SK-N-MC (cell line): ENCODE measurements around the gene TACC2.

Experiments used
- DNase-seq: peaks from one replicate; pipeline ENCODE4 v3.0.0-alpha.2; 2011; ENCODE audit warnings: low read depth, low spot score
- H3K27ac ChIP-seq: fragments of 200-600 bp; sonication (generic); 2 replicates; pipeline ENCODE4 v1.5.1; 2016; ENCODE audit warnings: mixed run types
- H3K36me3 ChIP-seq: fragments of 200-600 bp; sonication (generic); 2 replicates; pipeline ENCODE4 v1.6.1; 2017; ENCODE audit warnings: antibody characterized with exemption, low read length, mixed read lengths; ENCODE audit not compliant: insufficient read depth
- H3K4me3 ChIP-seq: fragments of 200-600 bp; sonication (generic); 2 replicates; pipeline ENCODE4 v1.5.1; 2016
- H3K9ac ChIP-seq: fragments of 200-600 bp; sonication (generic); 2 replicates; pipeline ENCODE4 v1.8.0; 2017; ENCODE audit warnings: mixed run types, mixed read lengths; ENCODE audit not compliant: insufficient read length
- H3K9me3 ChIP-seq: fragments of 200-600 bp; sonication (generic); 2 replicates; pipeline ENCODE4 v1.6.1; 2017; ENCODE audit warnings: low read depth, mild to moderate bottlenecking, antibody characterized with exemption, low read length, moderate library complexity, mixed read lengths
- EZH2 ChIP-seq: fragments of 200-600 bp; sonication (generic); IDR thresholded peaks from one replicate; pipeline ENCODE4 v1.6.1; 2017; ENCODE audit warnings: antibody characterized with exemption
- FOXP2 ChIP-seq: optimal IDR thresholded peaks from 2 replicates; pipeline ENCODE3; 2011; ENCODE audit warnings: mild to moderate bottlenecking, moderate library complexity; ENCODE audit not compliant: insufficient read depth; ENCODE audit errors: extremely low read length, control extremely low read depth
- POLR2AphosphoS5 ChIP-seq: IDR thresholded peaks from 2 replicates; pipeline ENCODE4 v1.6.1; 2012; ENCODE audit warnings: mild to moderate bottlenecking, low read depth, low read length, borderline replicate concordance

Gene TACC2

DNA sequence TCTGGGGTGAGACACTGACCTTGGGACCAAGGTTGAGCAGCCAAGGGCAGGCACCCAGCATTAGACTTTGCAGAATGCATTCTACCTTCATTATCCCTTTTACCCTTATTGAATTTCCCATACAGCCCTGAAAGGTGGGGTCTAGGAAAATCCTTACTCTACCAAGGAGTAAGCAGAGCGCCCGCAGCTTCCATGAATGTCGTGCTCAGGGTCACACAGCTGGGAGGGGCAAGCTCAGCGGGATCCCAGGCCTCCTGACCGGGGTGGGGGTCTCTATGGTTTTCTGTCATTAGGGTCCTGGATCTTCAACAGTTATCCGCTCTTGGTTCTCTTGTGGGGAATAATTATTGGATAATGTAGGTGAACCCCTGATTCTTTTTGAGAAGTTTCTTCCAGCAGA lies 251.4 kb downstream of the TACC2 start:
- DNase-seq: no peak

DNA sequence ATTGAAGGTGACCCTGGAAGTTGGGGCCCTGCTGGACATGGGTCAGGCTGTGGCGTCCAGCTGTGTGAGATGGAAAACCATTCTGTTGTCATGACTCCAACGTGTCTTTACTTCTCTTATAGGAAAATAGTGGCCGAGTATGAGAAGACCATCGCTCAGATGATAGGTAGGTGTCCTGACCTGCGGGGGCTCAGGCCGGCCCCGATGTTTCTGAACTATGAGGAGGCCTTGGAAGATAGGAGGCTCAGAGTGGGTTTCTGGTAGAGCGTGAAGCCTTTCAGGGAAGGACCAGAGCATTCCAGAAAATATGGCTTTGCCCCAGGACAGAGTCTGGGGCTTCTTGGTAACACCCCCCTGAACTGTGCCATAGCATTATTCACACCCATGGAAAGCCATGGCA lies 252.9 kb downstream of the TACC2 start:
- H3K9ac ChIP-seq: no peak overlapping the region
- no peak overlapping the region for H3K4me3 ChIP-seq
- H3K36me3 ChIP-seq: no peaks in the 10 kb centered on the region
- no peak for DNase-seq
- H3K27ac ChIP-seq: no peak overlapping the region
- TF ChIP-seq POLR2AphosphoS5: no peak
- no peaks in the 10 kb centered on the region for H3K9me3 ChIP-seq

More for the DNA sequence above, 251.4 kb downstream of the TACC2 start:
- Histone ChIP-seq H3K36me3 (no peaks in the 10 kb centered on the region), H3K27ac (no peak overlapping the region), H3K4me3 (no peak overlapping the region), H3K9ac (no peak overlapping the region), H3K9me3 (no peaks in the 10 kb centered on the region)
- TF ChIP-seq EZH2 (no peak), FOXP2 (no peak), POLR2AphosphoS5 (no peak)

DNA sequence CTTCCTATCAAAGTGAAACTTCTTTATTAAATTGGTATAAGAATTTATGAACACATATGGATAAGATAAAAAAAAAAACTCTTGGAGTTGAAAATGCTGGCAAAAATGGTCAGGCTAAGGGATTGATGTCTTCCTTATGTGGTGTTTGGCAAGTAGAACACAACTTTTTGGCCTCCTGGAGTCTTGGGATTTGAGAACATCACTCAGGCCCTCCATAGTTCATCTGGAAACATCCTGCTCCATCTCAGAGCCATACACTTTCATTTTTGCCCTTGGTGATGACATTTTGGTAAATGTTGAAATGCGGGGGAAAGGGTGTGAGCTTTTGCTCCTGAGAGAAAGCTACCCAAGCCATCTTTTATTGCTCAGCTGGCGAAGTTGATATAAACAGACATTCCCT lies 254.6 kb downstream of the TACC2 start:
- Histone ChIP-seq H3K9me3 (no peaks in the 10 kb centered on the region), H3K4me3 (no peak overlapping the region), H3K36me3 (no peaks in the 10 kb centered on the region), H3K9ac (no peak overlapping the region), H3K27ac (no peak overlapping the region)
- no peak for DNase-seq
- TF ChIP-seq FOXP2 (no peak), POLR2AphosphoS5 (no peak), EZH2 (no peak)

DNA sequence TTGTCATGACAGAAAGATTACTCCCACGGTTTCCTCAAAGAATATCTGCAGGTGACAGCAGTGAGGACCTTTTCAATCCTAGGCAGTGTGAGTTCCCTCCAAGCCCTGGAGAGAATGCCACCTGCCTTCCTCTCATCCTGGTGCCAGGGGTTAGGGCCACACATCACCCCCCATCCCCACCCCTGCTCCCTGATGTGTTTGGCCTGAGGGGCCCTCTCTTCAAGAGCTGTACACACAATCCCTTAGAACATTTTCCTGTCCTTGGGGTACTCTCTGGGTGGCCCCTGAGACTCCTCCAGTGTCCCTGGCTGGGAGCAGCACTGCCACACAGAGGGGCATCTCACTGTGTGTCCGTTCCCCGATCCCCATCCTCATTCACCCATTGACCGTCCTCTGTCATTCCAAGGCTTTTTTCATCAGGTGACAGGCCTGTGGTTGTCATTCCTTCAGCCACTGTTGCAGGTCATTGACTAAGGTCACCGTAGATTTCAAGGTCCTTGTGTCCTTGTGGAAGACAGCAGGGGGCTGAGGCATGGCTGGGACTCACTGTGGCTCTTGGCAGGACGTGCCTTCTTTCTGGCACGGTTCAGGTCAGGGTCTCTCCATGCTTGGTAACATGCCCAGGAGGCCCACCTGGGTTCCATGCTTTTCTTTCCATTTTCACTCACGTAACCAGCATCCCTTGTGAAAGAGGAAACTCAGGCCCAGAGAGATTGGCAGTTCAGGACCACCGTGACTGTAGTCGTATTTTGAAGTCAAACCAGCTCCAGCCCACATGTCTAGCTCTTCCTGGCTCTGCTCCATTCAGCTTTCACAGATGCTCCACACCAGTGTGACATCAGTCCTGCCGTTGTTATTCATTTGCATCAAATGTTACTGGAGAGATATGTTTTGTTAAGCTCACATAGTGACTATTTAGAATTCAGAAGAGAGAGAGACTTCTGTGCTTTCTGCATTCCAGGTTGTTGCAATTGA lies 255.3 kb downstream of the TACC2 start:
- no peak overlapping the region for H3K9ac ChIP-seq
- no peak for TF ChIP-seq EZH2
- TF ChIP-seq FOXP2: no peak
- TF ChIP-seq POLR2AphosphoS5: no peak
- DNase-seq: no peak
- H3K36me3 ChIP-seq: no peaks in the 10 kb centered on the region
- H3K4me3 ChIP-seq: no peak overlapping the region
- H3K27ac ChIP-seq: no peak overlapping the region
- H3K9me3 ChIP-seq: no peaks in the 10 kb centered on the region

DNA sequence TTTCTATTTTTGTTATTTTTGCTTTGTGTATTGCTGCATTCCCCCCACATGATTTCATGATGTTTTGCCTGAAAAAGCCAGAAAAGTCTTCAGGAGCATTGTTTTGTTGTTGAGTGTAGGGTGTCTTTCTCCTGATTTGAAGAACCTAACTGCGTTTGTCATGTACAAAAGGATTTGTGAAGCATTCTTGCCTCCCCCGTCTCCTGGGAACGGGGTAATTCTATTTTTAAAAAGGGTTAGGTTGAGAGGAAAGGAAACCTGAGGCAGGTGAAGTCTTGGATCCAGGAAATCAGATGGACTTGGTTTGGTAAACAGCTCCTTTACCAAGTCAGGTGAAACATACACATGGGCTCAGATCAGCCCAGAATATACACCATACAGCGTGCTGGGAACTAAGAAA lies 256.2 kb downstream of the TACC2 start:
- Histone ChIP-seq H3K9ac (no peak overlapping the region), H3K9me3 (no peaks in the 10 kb centered on the region), H3K27ac (no peak overlapping the region), H3K36me3 (no peaks in the 10 kb centered on the region), H3K4me3 (no peak overlapping the region)
- DNase-seq: no peak
- no peak for TF ChIP-seq FOXP2
- TF ChIP-seq POLR2AphosphoS5: no peak
- no peak for TF ChIP-seq EZH2

DNA sequence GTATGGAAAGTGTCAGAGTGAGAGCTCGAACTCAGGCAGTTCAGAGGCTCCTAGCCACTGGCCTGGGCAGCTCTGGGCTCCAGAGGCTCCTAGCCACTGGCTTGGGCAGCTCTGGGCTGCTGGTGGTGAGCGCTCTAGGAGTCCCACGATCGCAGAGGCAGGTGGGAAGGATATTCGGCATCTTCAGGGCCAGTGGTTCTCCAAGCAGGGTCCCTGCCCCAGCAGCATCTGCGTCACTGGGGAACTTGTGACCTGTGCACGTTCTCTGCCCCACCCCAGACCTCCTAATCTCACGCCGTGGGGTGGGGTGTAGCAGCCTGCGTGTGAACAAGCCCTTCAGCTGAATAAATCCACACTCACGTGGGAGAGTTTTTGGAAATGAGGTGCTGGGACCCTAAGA lies 256.9 kb downstream of the TACC2 start:
- H3K36me3 ChIP-seq: no peaks in the 10 kb centered on the region
- H3K27ac ChIP-seq: no peak overlapping the region
- no peak overlapping the region for H3K9ac ChIP-seq
- no peak overlapping the region for H3K4me3 ChIP-seq
- TF ChIP-seq EZH2 (no peak), FOXP2 (no peak), POLR2AphosphoS5 (no peak)
- no peak for DNase-seq
- no peaks in the 10 kb centered on the region for H3K9me3 ChIP-seq

DNA sequence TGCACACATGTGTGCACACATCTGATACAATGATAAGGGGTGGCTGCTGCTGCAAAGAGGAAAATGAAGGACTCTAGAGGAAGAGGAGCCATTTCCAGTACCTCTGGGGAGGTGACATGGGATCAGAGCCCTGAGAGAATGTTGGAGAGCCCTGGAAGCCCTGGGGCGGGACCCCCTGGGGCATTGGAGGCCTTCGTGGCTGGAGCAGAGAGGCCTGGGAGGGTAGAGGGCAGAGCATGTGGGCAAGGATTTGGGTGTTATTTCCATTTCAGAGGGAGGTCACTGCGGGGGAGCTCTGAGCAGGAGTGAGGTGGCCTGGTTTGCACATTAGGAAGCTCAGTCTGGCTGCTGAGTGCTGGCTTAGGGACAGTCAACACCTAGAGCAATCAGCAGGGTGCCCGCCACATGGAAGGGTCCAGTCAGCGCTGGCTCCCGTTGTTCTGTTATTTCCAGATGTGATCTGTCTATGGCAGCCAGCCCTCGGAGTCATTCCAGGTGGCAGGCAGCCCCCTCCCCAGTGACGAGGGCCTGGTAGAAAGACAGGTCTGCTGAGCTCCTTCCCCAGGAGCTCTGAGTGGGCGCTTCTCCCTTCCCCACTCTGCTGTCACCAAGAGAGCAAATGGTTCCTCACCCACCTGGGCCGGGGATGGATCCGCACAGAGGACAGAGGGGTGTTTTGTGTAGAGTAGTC lies 258.0 kb downstream of the TACC2 start:
- H3K36me3 ChIP-seq: no peaks in the 10 kb centered on the region
- no peak overlapping the region for H3K4me3 ChIP-seq
- no peak overlapping the region for H3K27ac ChIP-seq
- no peak for TF ChIP-seq POLR2AphosphoS5
- TF ChIP-seq FOXP2: no peak
- TF ChIP-seq EZH2: no peak
- no peaks in the 10 kb centered on the region for H3K9me3 ChIP-seq
- H3K9ac ChIP-seq: no peak overlapping the region
- DNase-seq: no peak

DNA sequence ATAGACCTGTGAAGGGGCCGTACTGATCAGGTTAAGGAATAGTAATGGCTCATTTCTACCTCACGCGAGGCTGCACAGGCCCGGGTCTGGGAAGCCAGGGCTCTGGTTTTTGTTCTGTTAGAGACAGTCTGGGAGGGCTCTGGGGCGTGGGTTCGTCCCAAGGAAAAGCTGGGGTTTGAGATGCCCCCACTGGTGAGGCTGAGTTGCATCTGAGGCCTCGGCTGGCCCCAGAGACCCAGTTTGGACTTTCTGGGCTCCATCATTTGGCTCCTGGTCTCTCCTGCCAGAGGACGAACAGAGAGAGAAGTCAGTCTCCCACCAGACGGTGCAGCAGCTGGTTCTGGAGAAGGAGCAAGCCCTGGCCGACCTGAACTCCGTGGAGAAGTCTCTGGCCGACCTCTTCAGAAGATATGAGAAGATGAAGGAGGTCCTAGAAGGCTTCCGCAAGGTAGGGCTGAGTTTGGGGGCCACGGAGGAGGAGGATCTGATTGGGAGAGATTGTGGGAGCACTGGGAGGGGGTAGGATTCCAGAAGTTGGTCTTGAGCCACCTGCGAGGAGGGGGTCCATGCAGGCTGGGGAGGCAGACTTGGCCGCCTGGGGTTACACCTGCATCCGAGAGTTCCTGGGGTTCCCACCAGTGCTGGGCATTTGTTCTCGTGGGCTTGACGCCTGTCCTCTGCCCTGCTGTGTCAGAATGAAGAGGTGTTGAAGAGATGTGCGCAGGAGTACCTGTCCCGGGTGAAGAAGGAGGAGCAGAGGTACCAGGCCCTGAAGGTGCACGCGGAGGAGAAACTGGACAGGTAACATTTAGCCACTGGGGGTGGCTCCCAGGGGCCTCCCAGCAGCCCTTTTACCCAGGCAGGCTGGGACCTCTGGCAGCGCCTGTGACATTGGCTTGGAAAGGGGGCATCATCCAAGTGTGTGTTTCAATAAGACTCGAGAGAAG lies 259.7 kb downstream of the TACC2 start:
- no peak for TF ChIP-seq FOXP2
- no peak for TF ChIP-seq EZH2
- TF ChIP-seq POLR2AphosphoS5: no peak
- no peaks in the 10 kb centered on the region for H3K36me3 ChIP-seq
- no peaks in the 10 kb centered on the region for H3K9me3 ChIP-seq
- no peak overlapping the region for H3K4me3 ChIP-seq
- no peak for DNase-seq
- H3K27ac ChIP-seq: no peak overlapping the region
- no peak overlapping the region for H3K9ac ChIP-seq
